ENCODE measurements around the gene CACNA1S.

Gene CACNA1S

GRCh38 chr1:201025571-201026002 is 86.6 kb downstream of the CACNA1S start:
- no peak for FAIRE-seq

GRCh38 chr1:201024625-201024998 is 87.6 kb downstream of the CACNA1S start:
- FAIRE-seq: no peak

DNA sequence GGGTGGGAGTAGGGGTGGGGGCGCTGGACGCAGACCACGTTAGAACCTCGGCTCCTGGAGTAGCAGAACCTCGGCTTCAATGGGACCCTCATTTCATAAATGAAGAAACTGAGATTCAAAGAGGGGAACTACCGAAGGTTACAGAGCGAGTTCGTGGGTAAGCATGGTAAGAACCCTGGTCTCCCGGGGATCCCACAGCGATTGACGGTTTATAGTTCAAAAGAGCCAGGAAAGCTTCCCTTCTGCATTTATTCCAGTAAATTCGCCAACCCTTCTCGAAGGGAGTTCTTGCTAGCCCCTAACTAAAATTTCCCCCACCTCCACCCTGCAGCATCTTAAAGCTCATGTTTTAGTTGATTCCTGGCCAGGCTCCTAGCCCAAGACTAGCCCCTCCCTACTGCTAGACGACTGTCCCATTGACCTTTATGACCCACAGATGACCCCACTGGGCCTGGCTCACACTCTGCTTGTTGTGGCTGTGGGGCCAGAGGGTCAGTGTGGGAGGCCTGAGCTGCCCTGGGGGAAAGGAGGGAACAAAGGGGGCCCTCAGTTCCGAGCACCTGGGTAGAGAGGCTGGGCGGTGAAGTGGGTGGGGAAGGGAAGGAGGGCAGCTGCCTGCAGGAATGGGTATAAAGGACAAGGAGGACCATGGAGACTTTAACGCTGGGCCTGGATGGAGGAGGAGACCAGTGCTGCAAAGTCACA is 88.2 kb downstream of the CACNA1S start:
- no peak for FAIRE-seq

- no peak for FAIRE-seq
Observed at GRCh38 chr1:201023517-201023902, 88.7 kb downstream of the CACNA1S start, which contains the start of gene KIF21B. TSS of gene KIF21B (minus strand) at chr1:201023714. CDS start at chr1:201023383, 331 bp downstream.

GRCh38 chr1:201022820-201023516 is 89.3 kb downstream of the CACNA1S start:
- no peak for FAIRE-seq

GRCh38 chr1:201022493-201022819 is 89.8 kb downstream of the CACNA1S start:
- no peak for FAIRE-seq

GRCh38 chr1:201021630-201022492 is 90.4 kb downstream of the CACNA1S start:
- FAIRE-seq: no peak

DNA sequence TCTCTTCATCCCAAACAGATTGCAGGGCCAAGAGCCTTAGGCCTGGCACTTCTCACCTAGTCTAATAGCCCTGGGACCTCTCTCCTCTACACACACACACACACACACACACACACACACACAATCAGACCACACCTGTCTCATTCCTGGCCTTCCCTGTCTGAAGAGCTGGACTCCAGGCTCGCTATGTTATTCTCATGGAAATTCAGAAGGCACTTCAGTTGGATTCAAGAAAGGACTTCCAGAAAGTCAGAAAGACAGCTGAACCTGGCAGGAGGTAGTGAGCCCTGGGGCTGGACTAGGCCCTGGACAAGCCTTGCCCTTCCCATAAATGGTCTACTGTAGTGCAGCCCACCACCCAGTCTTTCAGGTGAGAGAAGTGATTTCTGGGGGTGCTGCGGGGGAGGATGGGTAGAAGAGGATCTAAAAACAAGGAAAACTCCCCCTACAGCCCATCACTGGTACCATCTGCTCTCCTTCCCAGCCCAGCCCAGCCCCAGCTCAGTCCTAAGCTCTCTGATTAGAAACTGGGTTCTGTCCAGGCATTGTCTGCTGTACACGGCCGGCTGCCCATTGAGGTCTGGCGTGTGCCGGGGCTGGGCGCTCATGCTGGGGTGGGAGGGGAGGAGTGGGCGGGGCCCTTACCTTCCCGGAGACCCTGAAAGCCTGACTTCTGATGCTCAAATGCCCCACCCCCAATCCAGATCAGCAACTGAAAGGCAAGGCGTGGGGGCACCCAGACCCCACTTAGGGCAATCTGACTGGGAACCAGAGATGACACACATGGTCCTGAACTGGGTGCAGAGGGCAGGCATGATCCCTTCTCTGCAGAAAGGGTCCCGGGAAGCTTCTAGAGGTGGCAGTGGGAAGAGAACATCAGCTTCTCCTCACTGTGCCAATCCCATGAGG is 91.3 kb downstream of the CACNA1S start:
- no peak for FAIRE-seq

- no peak for FAIRE-seq
Observed at GRCh38 chr1:201020040-201020591, 92.1 kb downstream of the CACNA1S start.

DNA sequence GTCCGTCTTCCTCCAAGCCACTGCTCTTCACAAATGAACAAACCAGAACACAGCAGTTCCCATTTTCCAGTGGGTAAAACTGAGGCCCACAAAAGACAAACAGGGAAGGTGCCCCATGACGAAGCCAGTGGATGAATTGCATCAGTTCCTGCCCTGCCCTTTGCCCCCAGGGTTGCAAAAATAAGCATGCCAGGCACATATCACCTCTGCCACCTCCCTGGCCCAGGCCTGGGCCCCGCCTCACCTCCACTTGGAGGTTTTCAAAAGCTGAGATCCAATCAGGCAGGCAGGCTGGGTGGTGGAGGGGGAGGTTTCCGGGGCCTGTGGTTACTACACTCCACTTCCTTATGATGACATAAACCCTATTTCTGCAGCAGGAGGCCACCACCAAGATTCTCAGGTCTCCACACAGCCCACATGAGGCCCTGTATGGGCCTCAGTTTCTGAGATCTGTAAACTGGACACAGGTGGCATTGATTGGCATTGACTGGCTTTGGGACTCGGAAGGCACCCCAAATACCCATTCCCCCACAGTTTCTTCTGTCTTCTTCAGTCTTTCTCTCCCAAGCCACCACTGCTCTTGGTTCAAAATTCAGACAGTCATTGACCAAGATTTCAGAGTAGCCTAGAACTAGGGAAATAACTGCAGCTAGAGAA is 92.8 kb downstream of the CACNA1S start:
- no peak for FAIRE-seq

DNA sequence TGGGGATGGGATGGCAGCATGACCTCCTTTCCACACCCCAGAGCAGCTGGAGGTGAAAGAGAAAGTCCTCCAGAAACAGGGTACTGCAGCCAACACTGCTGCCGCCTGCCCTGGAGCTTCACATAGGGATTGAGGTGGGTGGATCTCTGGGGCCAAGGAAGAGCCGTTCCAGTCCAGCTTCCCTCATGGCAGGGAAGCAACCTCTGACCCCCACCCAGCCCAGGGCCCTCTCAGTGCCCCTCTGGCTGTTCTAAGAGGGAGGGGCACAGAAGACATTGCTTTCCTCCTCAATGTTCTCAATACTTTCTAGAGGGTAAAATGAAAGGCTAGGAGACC is 94.4 kb downstream of the CACNA1S start:
- no peak for FAIRE-seq

DNA sequence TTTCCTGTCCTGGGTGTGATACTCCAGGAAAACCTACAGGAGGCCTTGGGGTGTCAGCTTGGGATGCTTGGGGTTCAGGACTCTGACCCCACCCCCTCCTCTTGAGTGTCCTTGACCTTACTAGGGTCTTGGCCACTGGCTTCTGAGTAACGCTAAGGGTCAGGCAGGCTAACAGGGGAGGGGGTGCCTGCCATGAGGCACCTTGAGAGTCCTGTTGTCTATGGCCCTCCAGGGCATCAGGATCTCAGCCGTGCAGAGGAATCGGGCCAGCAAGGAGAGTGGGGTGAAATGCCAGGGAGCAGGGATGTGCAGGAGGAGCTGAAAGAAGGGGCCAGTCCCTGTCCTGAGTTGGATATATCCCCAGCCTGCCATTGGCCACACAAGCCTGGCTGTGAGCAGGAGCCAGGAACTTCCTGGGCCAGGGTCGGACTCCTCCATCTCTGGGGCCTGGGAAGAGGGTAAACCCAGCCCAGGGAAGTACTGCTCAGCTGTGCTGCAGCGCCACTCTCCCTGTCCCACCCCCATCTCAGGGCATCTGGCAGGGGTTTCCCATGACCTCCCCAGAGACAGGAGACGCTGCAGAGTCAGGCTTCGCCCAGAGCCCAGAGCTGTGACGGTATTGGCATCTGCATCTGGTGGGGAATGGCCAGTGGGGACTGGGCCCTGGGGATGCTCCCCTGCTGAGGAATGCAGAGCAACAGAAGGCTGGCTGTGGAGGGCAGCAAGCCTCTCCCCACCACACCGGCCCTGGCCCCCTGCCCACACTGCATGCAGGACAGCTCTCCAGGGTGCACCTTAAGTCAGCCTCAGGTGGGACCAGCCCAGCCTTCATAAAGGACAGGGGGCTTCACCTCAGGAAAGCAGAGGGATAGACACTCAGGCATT is 95.0 kb downstream of the CACNA1S start:
- FAIRE-seq: no peak

DNA sequence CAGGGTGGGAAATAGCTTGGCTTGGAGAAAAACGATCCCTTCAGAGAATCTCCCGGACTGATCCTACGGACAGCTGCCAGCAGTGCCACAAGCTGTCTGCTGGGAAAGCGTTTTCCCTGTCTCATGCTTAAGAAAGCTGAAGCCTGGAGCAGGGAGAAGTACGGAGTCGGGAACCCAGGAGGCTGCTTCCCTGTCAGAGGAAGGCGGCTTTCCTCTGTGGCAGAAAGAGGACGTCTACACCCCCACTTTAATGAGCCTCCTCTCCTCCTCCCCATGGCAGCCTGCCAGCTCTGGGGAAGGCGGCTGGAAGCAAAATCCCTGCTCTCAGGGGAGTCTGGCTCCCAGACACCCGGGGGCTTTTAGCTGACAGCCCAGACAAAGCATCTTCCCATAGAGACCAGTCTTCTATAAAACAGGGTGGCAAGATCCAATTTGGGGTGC is 96.0 kb downstream of the CACNA1S start:
- FAIRE-seq: no peak

- no peak for FAIRE-seq
Observed at GRCh38 chr1:201015551-201016091, 96.6 kb downstream of the CACNA1S start.

DNA sequence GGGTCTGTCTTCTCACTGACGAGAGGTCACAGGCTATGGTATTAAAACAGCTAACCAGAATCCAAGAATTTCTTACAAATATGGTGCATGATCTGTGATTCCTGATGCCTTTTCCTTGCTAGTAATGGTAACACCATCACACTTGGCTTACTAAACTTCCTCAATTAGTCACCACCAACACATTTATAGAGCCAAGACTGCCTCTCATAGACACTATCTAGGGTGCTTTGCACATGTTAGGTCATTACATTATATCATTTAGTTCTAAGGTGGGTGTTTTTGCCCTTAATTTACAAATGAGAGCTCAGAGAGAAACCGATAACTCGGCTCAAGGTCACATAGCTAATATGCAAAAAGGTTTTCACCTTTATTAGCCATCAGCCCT is 97.4 kb downstream of the CACNA1S start:
- no peak for FAIRE-seq

- no peak for FAIRE-seq
Observed at GRCh38 chr1:201013991-201014815, 98.0 kb downstream of the CACNA1S start.

GRCh38 chr1:201013031-201013485 is 99.2 kb downstream of the CACNA1S start:
- no peak for FAIRE-seq

GRCh38 chr1:201011616-201012015 is 100.6 kb downstream of the CACNA1S start:
- no peak for FAIRE-seq

GRCh38 chr1:201009962-201010645 is 102.1 kb downstream of the CACNA1S start:
- no peak for FAIRE-seq
